ENCODE data around the gene VSTM4.

GRCh38 chr10:49103761-49104160 is 11.6 kb downstream of the VSTM4 start:
- TF ChIP-seq ZBTB33 (IDR thresholded peaks at IDR 0.05; ENCODE audit: borderline replicate concordance, low read depth) (no peak), CTCF (IDR thresholded peaks at IDR 0.05) (no peak), RAD21 (IDR thresholded peaks at IDR 0.05; ENCODE audit: low read length) (no peak), EZH2phosphoT487 (IDR thresholded peaks at IDR 0.05; ENCODE audit: borderline replicate concordance, low read depth) (no peak), NFIC (IDR thresholded peaks at IDR 0.05; ENCODE audit: borderline replicate concordance) (no peak), PBX3 (IDR thresholded peaks at IDR 0.05) (no peak), SIN3A (IDR thresholded peaks at IDR 0.05; ENCODE audit: borderline replicate concordance, low read depth, low read length) (no peak), USF2 (IDR thresholded peaks at IDR 0.05; ENCODE audit: borderline replicate concordance, low read depth, low read length) (no peak), GABPA (IDR thresholded peaks at IDR 0.05; ENCODE audit: low read depth) (no peak), SMC3 (IDR thresholded peaks at IDR 0.05; ENCODE audit: low read depth, low read length) (no peak)
